IPS-20b (cell line): ENCODE measurements around the gene ATF6.
"Not testable (repeated sequence)": the region's sequence is repeated elsewhere in the genome, so short reads cannot be mapped to it uniquely, and the experiment has no call there.

Experiments
- H3K27ac ChIP-seq: one replicate; pipeline ENCODE4 v1.5.1; 2013; ENCODE audit warnings: low read length
- H3K27me3 ChIP-seq: 2 replicates; pipeline ENCODE4 v1.6.1; 2013; ENCODE audit warnings: mild to moderate bottlenecking, low read length, inconsistent platforms; ENCODE audit not compliant: insufficient read depth
- H3K36me3 ChIP-seq: 2 replicates; pipeline ENCODE4 v1.6.1; 2013; ENCODE audit warnings: low read depth, mild to moderate bottlenecking, inconsistent platforms, low read length, moderate library complexity; ENCODE audit not compliant: insufficient read depth
- H3K4me1 ChIP-seq: 2 replicates; pipeline ENCODE4 v1.6.1; 2013; ENCODE audit warnings: mild to moderate bottlenecking, control low read depth, inconsistent platforms, low read length, moderate library complexity; ENCODE audit not compliant: insufficient read depth
- H3K4me3 ChIP-seq: 2 replicates; pipeline ENCODE4 v1.5.1; 2013; ENCODE audit warnings: mild to moderate bottlenecking, low read length, inconsistent platforms
- H3K9ac ChIP-seq: 2 replicates; pipeline ENCODE4 v1.6.1; 2013; ENCODE audit warnings: low read depth, mild to moderate bottlenecking, inconsistent platforms, low read length, moderate library complexity
- H3K9me3 ChIP-seq: 2 replicates; pipeline ENCODE4 v1.6.1; 2013; ENCODE audit warnings: mild to moderate bottlenecking, low read depth, low read length, inconsistent platforms; ENCODE audit not compliant: insufficient read depth

The ATF6 gene

GRCh38 chr1:161820914-161821313 is 54.8 kb downstream of the ATF6 start:
- H3K9me3 ChIP-seq: no peaks in the 10 kb centered on the region
- no peak overlapping the region for H3K4me3 ChIP-seq
- H3K27ac ChIP-seq: no peak overlapping the region
- H3K9ac ChIP-seq: no peak overlapping the region
- H3K4me1 ChIP-seq: no peaks in the 10 kb centered on the region
- H3K27me3 ChIP-seq: no peaks in the 10 kb centered on the region
- H3K36me3 ChIP-seq: 0 out of 2 replicates have a peak, but pooled peaks cover 3% of the 10 kb centered on the region

GRCh38 chr1:161824618-161825017 is 58.5 kb downstream of the ATF6 start:
- H3K27me3 ChIP-seq: no peaks in the 10 kb centered on the region
- no peak overlapping the region for H3K27ac ChIP-seq

GRCh38 chr1:161825831-161826230 is 59.7 kb downstream of the ATF6 start:
- no peak overlapping the region for H3K27ac ChIP-seq
- no peaks in the 10 kb centered on the region for H3K4me1 ChIP-seq
- H3K27me3 ChIP-seq: no peaks in the 10 kb centered on the region
- H3K36me3 ChIP-seq: 0 out of 2 replicates have a peak, but pooled peaks cover 3% of the 10 kb centered on the region
- H3K9ac ChIP-seq: no peak overlapping the region
- H3K4me3 ChIP-seq: no peak overlapping the region
- H3K9me3 ChIP-seq: no peaks in the 10 kb centered on the region

More at GRCh38 chr1:161824618-161825017, 58.5 kb downstream of the ATF6 start:
- no peak overlapping the region for H3K4me3 ChIP-seq
- H3K9ac ChIP-seq: no peak overlapping the region
- H3K36me3 ChIP-seq: 0 out of 2 replicates have a peak, but pooled peaks cover 3% of the 10 kb centered on the region
- no peaks in the 10 kb centered on the region for H3K4me1 ChIP-seq
- no peaks in the 10 kb centered on the region for H3K9me3 ChIP-seq

GRCh38 chr1:161826478-161826877 is 60.4 kb downstream of the ATF6 start:
- Histone ChIP-seq H3K36me3 (no peaks in the 10 kb centered on the region), H3K27me3 (no peaks in the 10 kb centered on the region), H3K4me3 (no peak overlapping the region)

GRCh38 chr1:161827786-161828185 is 61.7 kb downstream of the ATF6 start:
- Histone ChIP-seq H3K9me3 (no peaks in the 10 kb centered on the region), H3K4me3 (no peak overlapping the region), H3K4me1 (no peaks in the 10 kb centered on the region), H3K27me3 (no peaks in the 10 kb centered on the region), H3K9ac (no peak overlapping the region), H3K36me3 (no peaks in the 10 kb centered on the region), H3K27ac (no peak overlapping the region)

More at GRCh38 chr1:161826478-161826877, 60.4 kb downstream of the ATF6 start:
- Histone ChIP-seq H3K27ac (no peak overlapping the region), H3K9ac (no peak overlapping the region), H3K9me3 (no peaks in the 10 kb centered on the region), H3K4me1 (no peaks in the 10 kb centered on the region)

- H3K36me3 ChIP-seq, H3K9ac ChIP-seq, H3K4me3 ChIP-seq, H3K27me3 ChIP-seq, H3K27ac ChIP-seq, H3K9me3 ChIP-seq, H3K4me1 ChIP-seq: not testable (repeated sequence)
Observed at GRCh38 chr1:161832299-161832907, 66.3 kb downstream of the ATF6 start.

GRCh38 chr1:161834967-161835550 is 68.9 kb downstream of the ATF6 start:
- H3K36me3 ChIP-seq: no peaks in the 10 kb centered on the region
- no peaks in the 10 kb centered on the region for H3K4me1 ChIP-seq
- H3K9ac ChIP-seq: no peak overlapping the region
- H3K27me3 ChIP-seq: no peaks in the 10 kb centered on the region
- H3K4me3 ChIP-seq: no peak overlapping the region
- no peak overlapping the region for H3K27ac ChIP-seq
- H3K9me3 ChIP-seq: no peaks in the 10 kb centered on the region

GRCh38 chr1:161836018-161836417 is 69.9 kb downstream of the ATF6 start:
- Histone ChIP-seq H3K27me3 (no peaks in the 10 kb centered on the region), H3K36me3 (no peaks in the 10 kb centered on the region), H3K9me3 (no peaks in the 10 kb centered on the region), H3K4me1 (no peaks in the 10 kb centered on the region), H3K27ac (no peak overlapping the region), H3K9ac (no peak overlapping the region), H3K4me3 (no peak overlapping the region)

- Histone ChIP-seq H3K9me3 (no peaks in the 10 kb centered on the region), H3K36me3 (no peaks in the 10 kb centered on the region), H3K9ac (no peak overlapping the region), H3K4me3 (no peak overlapping the region), H3K27ac (no peak overlapping the region), H3K4me1 (no peaks in the 10 kb centered on the region), H3K27me3 (no peaks in the 10 kb centered on the region)
Observed at GRCh38 chr1:161838362-161838761, 72.2 kb downstream of the ATF6 start.

- H3K36me3 ChIP-seq: no peaks in the 10 kb centered on the region
Observed at GRCh38 chr1:161838885-161839284, 72.8 kb downstream of the ATF6 start.

GRCh38 chr1:161839591-161839990 is 73.5 kb downstream of the ATF6 start:
- no peaks in the 10 kb centered on the region for H3K36me3 ChIP-seq
- no peak overlapping the region for H3K27ac ChIP-seq
- no peaks in the 10 kb centered on the region for H3K27me3 ChIP-seq
- no peaks in the 10 kb centered on the region for H3K4me1 ChIP-seq
- H3K9ac ChIP-seq: no peak overlapping the region
- no peaks in the 10 kb centered on the region for H3K9me3 ChIP-seq
- H3K4me3 ChIP-seq: no peak overlapping the region

More at GRCh38 chr1:161838885-161839284, 72.8 kb downstream of the ATF6 start:
- Histone ChIP-seq H3K27ac (no peak overlapping the region), H3K27me3 (no peaks in the 10 kb centered on the region), H3K4me1 (no peaks in the 10 kb centered on the region), H3K9ac (no peak overlapping the region), H3K4me3 (no peak overlapping the region), H3K9me3 (no peaks in the 10 kb centered on the region)

- no peak overlapping the region for H3K27ac ChIP-seq
- H3K9me3 ChIP-seq: no peaks in the 10 kb centered on the region
- H3K4me3 ChIP-seq: no peak overlapping the region
- no peaks in the 10 kb centered on the region for H3K27me3 ChIP-seq
- no peaks in the 10 kb centered on the region for H3K4me1 ChIP-seq
- no peak overlapping the region for H3K9ac ChIP-seq
- H3K36me3 ChIP-seq: no peaks in the 10 kb centered on the region
Observed at GRCh38 chr1:161840363-161840762, 74.2 kb downstream of the ATF6 start.
